Left ventricle myocardium inferior (tissue), 1 donor: ENCODE results near the gene C1orf74. TPM values are rescaled to one million over a fixed set of nuclear protein-coding genes. Genes with fewer than 3 reads are reported as not detected.
A peak's percentile ranks its signal among the peaks of the same experiment; 100 is the strongest.

Experiments used
- DNase-seq: peaks from one replicate; pipeline ENCODE4 v3.0.0-alpha.2; 2020
- H3K27ac ChIP-seq: fragments of 200-600 bp; replicated peaks from 2 replicates; pipeline ENCODE4 v1.8.0; 2021
- H3K27me3 ChIP-seq: fragments of 200-600 bp; 2 replicates; pipeline ENCODE4 v1.8.0; 2021; ENCODE audit warnings: low read depth
- H3K36me3 ChIP-seq: fragments of 200-600 bp; 2 replicates; pipeline ENCODE4 v1.8.0; 2021
- H3K4me1 ChIP-seq: fragments of 200-600 bp; 2 replicates; pipeline ENCODE4 v1.8.0; 2021
- H3K4me3 ChIP-seq: fragments of 200-600 bp; 2 replicates; pipeline ENCODE4 v1.8.0; 2021; ENCODE audit warnings: mild to moderate bottlenecking, moderate library complexity
- H3K9me3 ChIP-seq: fragments of 200-600 bp; replicated peaks from 2 replicates; pipeline ENCODE4 v1.8.0; 2021
- intact Hi-C: fragments of 100-400 bp; cut with micrococcal nuclease; formaldehyde crosslinking; loops from one replicate; pipeline ENCODE4 v1.11.0; 2022
- total RNA-seq: library from RNA; stranded (reverse); fragmentation: NEBNext Ultra II Directional; extraction: Animal tissue kit (Norgen Biotek cat#: 25700); gene quantifications from one replicate; pipeline ENCODE4 v1.2.1, GENCODE V29; 2021
- TF ChIP-seq, protein P1 (sequence below): fragments of 200-600 bp; IDR thresholded peaks from 2 replicates; pipeline ENCODE4 v1.8.0; 2021; ENCODE audit warnings: antibody characterized with exemption, mild to moderate bottlenecking, borderline replicate concordance
- donor health status: DM: no; HTN: yes; CAD: no; lungs with severe emphysema.

Gene C1orf74
- total RNA-seq, 1 donor from 2014 or later: 1.9 TPM

DNA sequence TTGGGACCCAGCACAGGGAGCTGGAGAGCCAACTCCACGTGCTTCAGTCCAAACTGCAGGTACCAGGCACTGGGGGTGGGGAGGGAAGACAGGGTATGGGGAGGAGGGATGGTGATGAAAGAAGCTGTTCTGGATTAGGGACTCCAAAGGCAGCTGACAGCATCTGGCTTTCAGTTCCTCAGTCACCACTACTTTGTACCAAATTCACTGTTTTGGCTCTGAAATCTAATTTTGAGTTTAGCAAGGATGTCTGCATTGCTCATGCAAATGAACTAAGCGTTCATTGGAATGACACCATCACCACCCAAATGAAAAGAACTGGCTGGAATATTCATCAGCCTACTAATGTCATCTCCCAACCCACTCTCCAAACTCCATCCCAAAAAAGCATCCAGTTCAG is 8.7 kb downstream of the C1orf74 start:
- Histone ChIP-seq H3K27me3 (no peaks in the 10 kb centered on the region), H3K36me3 (no peaks in the 10 kb centered on the region), H3K9me3 (no peaks in the 10 kb centered on the region), H3K27ac (no peak overlapping the region), H3K4me3 (no peak overlapping the region), H3K4me1 (peaks cover 4% of the 10 kb centered on the region)
- intact Hi-C loops: no loop called here
- TF ChIP-seq, protein P1, sequence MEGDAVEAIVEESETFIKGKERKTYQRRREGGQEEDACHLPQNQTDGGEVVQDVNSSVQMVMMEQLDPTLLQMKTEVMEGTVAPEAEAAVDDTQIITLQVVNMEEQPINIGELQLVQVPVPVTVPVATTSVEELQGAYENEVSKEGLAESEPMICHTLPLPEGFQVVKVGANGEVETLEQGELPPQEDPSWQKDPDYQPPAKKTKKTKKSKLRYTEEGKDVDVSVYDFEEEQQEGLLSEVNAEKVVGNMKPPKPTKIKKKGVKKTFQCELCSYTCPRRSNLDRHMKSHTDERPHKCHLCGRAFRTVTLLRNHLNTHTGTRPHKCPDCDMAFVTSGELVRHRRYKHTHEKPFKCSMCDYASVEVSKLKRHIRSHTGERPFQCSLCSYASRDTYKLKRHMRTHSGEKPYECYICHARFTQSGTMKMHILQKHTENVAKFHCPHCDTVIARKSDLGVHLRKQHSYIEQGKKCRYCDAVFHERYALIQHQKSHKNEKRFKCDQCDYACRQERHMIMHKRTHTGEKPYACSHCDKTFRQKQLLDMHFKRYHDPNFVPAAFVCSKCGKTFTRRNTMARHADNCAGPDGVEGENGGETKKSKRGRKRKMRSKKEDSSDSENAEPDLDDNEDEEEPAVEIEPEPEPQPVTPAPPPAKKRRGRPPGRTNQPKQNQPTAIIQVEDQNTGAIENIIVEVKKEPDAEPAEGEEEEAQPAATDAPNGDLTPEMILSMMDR: no peak
- no peak for DNase-seq

DNA sequence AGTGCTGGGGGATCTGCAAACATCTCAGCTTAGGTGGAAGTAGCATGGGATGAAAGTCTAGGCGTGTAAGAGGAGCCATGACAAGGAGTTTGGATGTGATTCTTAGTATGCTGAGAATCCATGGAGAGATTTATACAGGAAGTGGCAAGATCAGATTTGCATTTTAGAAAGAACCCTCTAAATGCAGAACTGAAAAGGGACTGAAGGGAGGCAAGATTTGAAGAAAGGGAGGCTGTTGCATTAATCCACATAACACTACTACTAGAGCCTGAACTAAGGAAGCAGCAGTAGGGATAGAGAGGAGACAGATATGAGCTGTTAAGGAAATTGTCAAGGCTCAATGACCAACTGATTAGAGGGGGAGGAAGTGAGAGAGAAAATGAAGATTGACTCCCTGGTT is 9.8 kb downstream of the C1orf74 start:
- DNase-seq: no peak
- no peaks in the 10 kb centered on the region for H3K9me3 ChIP-seq
- no peak overlapping the region for H3K27ac ChIP-seq
- intact Hi-C loops: no loop called here
- no peak overlapping the region for H3K4me3 ChIP-seq
- H3K4me1 ChIP-seq: peaks cover 7% of the 10 kb centered on the region
- TF ChIP-seq, protein P1: no peak
- no peaks in the 10 kb centered on the region for H3K27me3 ChIP-seq
- H3K36me3 ChIP-seq: no peaks in the 10 kb centered on the region

DNA sequence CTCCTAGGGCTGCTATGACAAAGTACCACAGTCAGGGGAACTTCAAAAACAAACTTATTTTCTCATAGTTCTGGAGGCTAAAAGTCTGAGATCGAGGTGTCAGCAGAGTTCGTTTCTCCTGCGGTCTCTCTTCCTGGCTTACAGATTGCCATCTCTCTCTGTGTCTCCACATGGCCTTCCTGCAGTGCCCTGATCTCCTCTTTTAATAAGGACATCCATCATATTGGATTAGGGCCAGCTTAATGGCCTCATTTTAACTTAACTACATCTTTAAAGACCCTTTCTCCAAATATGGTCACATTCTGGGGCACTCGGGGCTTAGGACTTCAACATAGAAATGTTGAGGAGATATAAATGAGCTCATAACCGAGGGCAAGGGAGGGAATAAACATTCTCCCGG is 12.2 kb downstream of the C1orf74 start:
- Histone ChIP-seq H3K4me3 (no peak overlapping the region), H3K36me3 (no peaks in the 10 kb centered on the region), H3K27me3 (no peaks in the 10 kb centered on the region), H3K4me1 (peaks cover 22% of the 10 kb centered on the region), H3K27ac (no peak overlapping the region), H3K9me3 (no peaks in the 10 kb centered on the region)
- no peak for DNase-seq
- TF ChIP-seq, protein P1: no peak
- intact Hi-C loops: no loop called here

DNA sequence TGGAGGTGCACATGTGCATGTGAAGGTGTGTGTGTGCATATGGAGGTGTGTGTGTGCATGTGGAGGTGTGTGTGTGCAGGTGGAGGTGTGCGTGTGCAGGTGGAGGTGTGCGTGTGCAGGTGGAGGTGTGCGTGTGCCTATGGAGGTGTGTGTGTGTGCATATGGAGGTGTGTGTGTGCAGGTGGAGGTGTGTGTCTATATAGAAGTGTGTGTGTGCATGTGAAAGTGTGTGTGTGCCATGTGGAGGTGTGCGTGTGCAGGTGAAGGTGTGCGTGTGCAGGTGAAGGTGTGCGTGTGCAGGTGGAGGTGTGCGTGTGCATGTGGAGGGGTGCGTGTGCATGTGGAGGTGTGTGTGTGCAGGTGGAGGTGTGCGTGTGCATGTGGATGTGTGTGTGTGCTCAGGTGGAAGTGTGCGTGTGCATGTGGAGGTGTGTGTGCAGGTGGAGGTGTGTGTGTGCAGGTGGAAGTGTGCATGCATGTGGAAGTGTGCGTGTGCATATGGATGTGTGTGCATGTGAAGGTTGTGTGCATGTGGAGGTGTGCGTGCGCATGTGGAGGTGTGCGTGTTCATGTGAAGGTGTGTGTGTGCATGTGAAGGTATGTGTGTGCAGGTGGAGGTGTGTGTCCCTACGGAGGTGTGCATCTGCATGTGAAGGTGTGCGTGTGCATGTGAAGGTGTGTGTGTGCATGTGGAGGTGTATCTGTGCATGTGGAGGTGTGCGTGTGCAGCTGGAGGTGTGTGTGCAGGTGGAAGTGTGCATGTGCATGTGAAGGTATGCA is 13.5 kb downstream of the C1orf74 start:
- no peak overlapping the region for H3K4me3 ChIP-seq
- H3K36me3 ChIP-seq: no peaks in the 10 kb centered on the region
- intact Hi-C loops: no loop called here
- no peaks in the 10 kb centered on the region for H3K27me3 ChIP-seq
- no peak overlapping the region for H3K27ac ChIP-seq
- H3K4me1 ChIP-seq: peaks cover 22% of the 10 kb centered on the region
- TF ChIP-seq, protein P1: no peak
- no peaks in the 10 kb centered on the region for H3K9me3 ChIP-seq
- DNase-seq: no peak

DNA sequence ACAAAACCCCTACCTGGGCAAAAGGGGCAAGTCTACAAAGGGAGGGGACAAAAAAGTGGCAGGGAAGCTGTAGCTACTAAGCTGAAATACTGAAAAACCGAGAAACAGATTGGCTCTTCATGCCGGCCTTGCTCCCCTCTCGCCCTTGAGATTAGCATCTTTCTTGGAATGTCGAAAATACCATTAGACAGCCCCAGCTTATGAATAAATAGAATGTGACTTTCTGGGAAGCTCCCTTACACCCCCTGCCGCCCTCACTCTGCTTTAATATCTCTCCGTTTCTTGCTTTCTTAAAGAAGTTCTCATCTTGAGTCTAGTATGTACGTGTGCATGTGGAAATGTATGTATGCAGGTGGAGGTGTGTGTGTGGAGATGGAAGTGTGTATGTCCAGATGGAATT is 14.4 kb downstream of the C1orf74 start:
- H3K36me3 ChIP-seq: no peaks in the 10 kb centered on the region
- intact Hi-C loops: no loop called here
- DNase-seq: no peak
- H3K27ac ChIP-seq: peak overlapping the region; percentile 89
- H3K27me3 ChIP-seq: no peaks in the 10 kb centered on the region
- H3K4me1 ChIP-seq: peaks cover 22% of the 10 kb centered on the region
- TF ChIP-seq, protein P1: no peak
- H3K4me3 ChIP-seq: peak overlapping the region; percentile 39
- no peaks in the 10 kb centered on the region for H3K9me3 ChIP-seq
